WTC11 (cell line): ENCODE measurements around the gene ABHD16A. TPM values are rescaled to one million over a fixed set of nuclear protein-coding genes. Genes with fewer than 3 reads are reported as not detected.

ENCODE experiments used
- ATAC-seq: fragments of 200-7000 bp; cut with Tn5 transposase; 2 replicates; pipeline ENCODE4 v1.10.0; 2021; ENCODE audit warnings: mild to moderate bottlenecking, moderate library complexity
- CTCF ChIA-PET: fragments of 300-600 bp; sonication (Branson Sonifier 250); formaldehyde crosslinking; loops from one replicate; lab custom pipeline; 2021; ENCODE audit warnings: antibody characterized with exemption; lab: Charles Lee
- POLR2A ChIA-PET: fragments of 350-600 bp; sonication (Branson Sonifier 250); formaldehyde crosslinking; loops from one replicate; lab custom pipeline; 2021; ENCODE audit warnings: antibody characterized with exemption; lab: Charles Lee
- DNase-seq: peaks from one replicate; pipeline ENCODE4 v3.0.0; 2021; ENCODE audit warnings: low spot score
- H3K27ac Mint-ChIP-seq: 2 replicates; pipeline ENCODE4 v1.8.0; 2021; ENCODE audit warnings: mixed read lengths
- H3K27me3 Mint-ChIP-seq: 2 replicates; pipeline ENCODE4 v1.8.0; 2021; ENCODE audit warnings: low read depth, mild to moderate bottlenecking, moderate library complexity, mixed read lengths
- H3K36me3 Mint-ChIP-seq: 2 replicates; pipeline ENCODE4 v1.8.0; 2021; ENCODE audit warnings: mixed read lengths
- H3K4me1 Mint-ChIP-seq: 2 replicates; pipeline ENCODE4 v1.8.0; 2022; ENCODE audit warnings: mixed read lengths
- H3K4me3 Mint-ChIP-seq: 2 replicates; pipeline ENCODE4 v1.8.0; 2021; ENCODE audit warnings: mild to moderate bottlenecking, moderate library complexity, mixed read lengths
- H3K9me3 Mint-ChIP-seq: 2 replicates; pipeline ENCODE4 v1.8.0; 2021; ENCODE audit warnings: mixed read lengths
- ARID4B ChIP-seq: sonication (generic); formaldehyde crosslinking; IDR thresholded peaks from 2 replicates; pipeline ENCODE4 v1.8.0; 2023; ENCODE audit warnings: missing genetic modification reagents, mild to moderate bottlenecking, borderline replicate concordance
- ATF2 ChIP-seq: sonication (generic); formaldehyde crosslinking; IDR thresholded peaks from 2 replicates; pipeline ENCODE4 v1.8.1; 2022; ENCODE audit warnings: low read depth, missing genetic modification reagents, borderline replicate concordance
- CREM ChIP-seq: sonication (generic); formaldehyde crosslinking; IDR thresholded peaks from 2 replicates; pipeline ENCODE4 v1.8.1; 2022; ENCODE audit warnings: mild to moderate bottlenecking, missing genetic modification reagents, moderate library complexity
- EMX1 ChIP-seq: fragments of 250-450 bp; sonication (Bioruptor Pico); IDR thresholded peaks from 2 replicates; pipeline ENCODE4 v1.8.0; 2021; ENCODE audit warnings: mild to moderate bottlenecking
- ERG ChIP-seq: fragments of 250-450 bp; sonication (Bioruptor Pico); IDR thresholded peaks from 2 replicates; pipeline ENCODE4 v1.8.0; 2021; ENCODE audit warnings: mild to moderate bottlenecking
- FOXK1 ChIP-seq: sonication (generic); formaldehyde crosslinking; IDR thresholded peaks from 2 replicates; pipeline ENCODE4 v1.8.0; 2022; ENCODE audit warnings: mild to moderate bottlenecking, moderate library complexity, missing genetic modification reagents
- JAZF1 ChIP-seq: fragments of 250-450 bp; sonication (Bioruptor Pico); IDR thresholded peaks from 2 replicates; pipeline ENCODE4 v1.9.0; 2021; ENCODE audit warnings: moderate library complexity, mild to moderate bottlenecking, inconsistent platforms
- MLX ChIP-seq: sonication (generic); formaldehyde crosslinking; IDR thresholded peaks from 2 replicates; pipeline ENCODE4 v1.8.1; 2023; ENCODE audit warnings: mild to moderate bottlenecking, missing genetic modification reagents, moderate library complexity
- MYBL2 ChIP-seq: sonication (generic); formaldehyde crosslinking; IDR thresholded peaks from 2 replicates; pipeline ENCODE4 v1.8.1; 2023; ENCODE audit warnings: mild to moderate bottlenecking, moderate library complexity, missing genetic modification reagents
- NFYB ChIP-seq: sonication (generic); formaldehyde crosslinking; conservative IDR thresholded peaks from 2 replicates; pipeline ENCODE4 v1.8.0; 2022; ENCODE audit warnings: low read depth, missing genetic modification reagents
- NR2C2 ChIP-seq: sonication (generic); formaldehyde crosslinking; IDR thresholded peaks from 2 replicates; pipeline ENCODE4 v1.8.0; 2022; ENCODE audit warnings: mild to moderate bottlenecking, missing genetic modification reagents
- PRDM15 ChIP-seq: sonication (generic); formaldehyde crosslinking; IDR thresholded peaks from 2 replicates; pipeline ENCODE4 v1.8.0; 2022; ENCODE audit warnings: missing genetic modification reagents
- PRRX2 ChIP-seq: fragments of 250-450 bp; sonication (Bioruptor Pico); IDR thresholded peaks from 2 replicates; pipeline ENCODE4 v1.8.0; 2021; ENCODE audit warnings: mild to moderate bottlenecking
- SMAD3 ChIP-seq: sonication (generic); formaldehyde crosslinking; IDR thresholded peaks from 2 replicates; pipeline ENCODE4 v1.8.0; 2022; ENCODE audit warnings: missing genetic modification reagents, mild to moderate bottlenecking, borderline replicate concordance
- SMAD4 ChIP-seq: sonication (generic); formaldehyde crosslinking; IDR thresholded peaks from 2 replicates; pipeline ENCODE4 v1.8.0; 2022; ENCODE audit warnings: mild to moderate bottlenecking, missing genetic modification reagents
- SP1 ChIP-seq: sonication (generic); formaldehyde crosslinking; conservative IDR thresholded peaks from 2 replicates; pipeline ENCODE4 v1.8.1; 2022; ENCODE audit warnings: missing genetic modification reagents
- TCF7 ChIP-seq: sonication (generic); formaldehyde crosslinking; IDR thresholded peaks from 2 replicates; pipeline ENCODE4 v1.8.0; 2022; ENCODE audit warnings: mild to moderate bottlenecking, low read depth, missing genetic modification reagents, moderate library complexity
- TEAD1 ChIP-seq: sonication (generic); formaldehyde crosslinking; IDR thresholded peaks from 2 replicates; pipeline ENCODE4 v1.8.0; 2022; ENCODE audit warnings: mild to moderate bottlenecking, missing genetic modification reagents
- TP53 ChIP-seq: sonication (generic); formaldehyde crosslinking; IDR thresholded peaks from 2 replicates; pipeline ENCODE4 v1.8.1; 2023; ENCODE audit warnings: mild to moderate bottlenecking, missing genetic modification reagents
- ZNF138 ChIP-seq: sonication (generic); formaldehyde crosslinking; conservative IDR thresholded peaks from 2 replicates; pipeline ENCODE4 v1.8.1; 2022; ENCODE audit warnings: mild to moderate bottlenecking, moderate library complexity, missing genetic modification reagents
- ZNF219 ChIP-seq: sonication (generic); formaldehyde crosslinking; IDR thresholded peaks from 2 replicates; pipeline ENCODE4 v1.8.0; 2023; ENCODE audit warnings: missing genetic modification reagents, mild to moderate bottlenecking, borderline replicate concordance
- ZNF263 ChIP-seq: sonication (generic); formaldehyde crosslinking; IDR thresholded peaks from 2 replicates; pipeline ENCODE4 v1.8.1; 2022; ENCODE audit warnings: low read depth, mild to moderate bottlenecking, moderate library complexity, missing genetic modification reagents
- ZNF416 ChIP-seq: fragments of 250-450 bp; sonication (Bioruptor Pico); IDR thresholded peaks from 2 replicates; pipeline ENCODE4 v1.9.0; 2021; ENCODE audit warnings: mild to moderate bottlenecking, inconsistent platforms
- total RNA-seq: library from RNA; stranded (reverse); gene quantifications from 3 replicates; pipeline ENCODE4 v1.2.3, GENCODE V29; 2021

Gene ABHD16A
- total RNA-seq, 1 experiment from 2014 or later = 28.6 TPM

- no peak for TF ChIP-seq PRDM15 (CRISPR knock-in tag)
- TF ChIP-seq JAZF1 (CRISPR knock-in tag) = no peak
- no peak for TF ChIP-seq ZNF219
- no peak for TF ChIP-seq ARID4B (CRISPR knock-in tag)
- TF ChIP-seq ATF2 (CRISPR knock-in tag) = no peak
Observed at GRCh38 chr6:31693535-31693934, 9.6 kb downstream of the ABHD16A start (continued).

- Mint-ChIP-seq H3K27ac (no peak overlapping the region), H3K4me1 (no peaks in the 10 kb centered on the region), H3K27me3 (no peaks in the 10 kb centered on the region), H3K4me3 (no peak overlapping the region), H3K9me3 (no peaks in the 10 kb centered on the region), H3K36me3 (peaks cover 21% of the 10 kb centered on the region)
- ChIA-PET CTCF (no interaction called here), POLR2A (interaction anchor here (0.5 kb wide), 1 partner anchor 112 kb away, joined by 3 read pairs; no protein-coding TSS in a partner anchor)
- no peak for DNase-seq
- no peak for ATAC-seq
- TF ChIP-seq MLX = no peak
- TF ChIP-seq CREM (CRISPR knock-in tag) = no peak
- TF ChIP-seq MYBL2 (CRISPR knock-in tag) = no peak
- no peak for TF ChIP-seq NR2C2 (CRISPR knock-in tag)
- TF ChIP-seq FOXK1 (CRISPR knock-in tag) = no peak
- no peak for TF ChIP-seq ZNF138 (CRISPR knock-in tag)
Observed at GRCh38 chr6:31692886-31693285, 10.2 kb downstream of the ABHD16A start.

GRCh38 chr6:31692353-31692752 is 10.8 kb downstream of the ABHD16A start:
- POLR2A ChIA-PET = interaction anchor here (0.5 kb wide), 1 partner anchor 112 kb away, joined by 3 read pairs; no protein-coding TSS in a partner anchor
- Mint-ChIP-seq H3K36me3 (peaks cover 23% of the 10 kb centered on the region), H3K4me3 (no peak overlapping the region), H3K27me3 (no peaks in the 10 kb centered on the region), H3K27ac (no peak overlapping the region), H3K4me1 (no peaks in the 10 kb centered on the region), H3K9me3 (no peaks in the 10 kb centered on the region)
- DNase-seq (no peak), ATAC-seq (no peak)
- CTCF ChIA-PET = no interaction called here
- TF ChIP-seq EMX1 (CRISPR knock-in tag) (no peak), MYBL2 (CRISPR knock-in tag) (no peak), ZNF416 (CRISPR knock-in tag) (no peak), SMAD4 (CRISPR knock-in tag) (no peak), TCF7 (CRISPR knock-in tag) (no peak), NFYB (no peak), SP1 (CRISPR knock-in tag) (no peak), ERG (CRISPR knock-in tag) (no peak), PRRX2 (CRISPR knock-in tag) (no peak), ZNF263 (CRISPR knock-in tag) (no peak), TP53 (CRISPR knock-in tag) (no peak), SMAD3 (CRISPR knock-in tag) (no peak), TEAD1 (CRISPR knock-in tag) (no peak), MLX (no peak)
